ENCODE results near the gene C10orf62.

DNA sequence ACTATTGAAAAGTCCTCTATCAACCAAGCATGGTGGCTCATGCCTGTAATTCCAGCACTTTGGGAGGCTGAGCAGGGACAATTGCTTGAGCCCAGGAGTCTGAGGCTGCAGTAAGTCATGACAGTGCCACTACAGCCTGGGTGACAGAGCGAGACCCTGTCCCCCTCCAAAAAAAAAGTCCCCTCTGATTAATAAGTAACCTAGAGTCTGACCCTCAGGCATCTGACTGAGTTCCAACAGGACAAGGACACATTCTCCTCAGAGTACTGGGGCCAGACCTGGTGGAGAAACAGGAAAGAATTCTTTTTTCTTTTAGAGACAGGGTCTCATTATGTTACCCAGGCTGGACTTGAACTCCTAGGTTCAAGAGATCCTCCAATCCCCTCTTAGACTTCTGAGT is 33.8 kb downstream of the C10orf62 start:
- TF ChIP-seq, protein P1, sequence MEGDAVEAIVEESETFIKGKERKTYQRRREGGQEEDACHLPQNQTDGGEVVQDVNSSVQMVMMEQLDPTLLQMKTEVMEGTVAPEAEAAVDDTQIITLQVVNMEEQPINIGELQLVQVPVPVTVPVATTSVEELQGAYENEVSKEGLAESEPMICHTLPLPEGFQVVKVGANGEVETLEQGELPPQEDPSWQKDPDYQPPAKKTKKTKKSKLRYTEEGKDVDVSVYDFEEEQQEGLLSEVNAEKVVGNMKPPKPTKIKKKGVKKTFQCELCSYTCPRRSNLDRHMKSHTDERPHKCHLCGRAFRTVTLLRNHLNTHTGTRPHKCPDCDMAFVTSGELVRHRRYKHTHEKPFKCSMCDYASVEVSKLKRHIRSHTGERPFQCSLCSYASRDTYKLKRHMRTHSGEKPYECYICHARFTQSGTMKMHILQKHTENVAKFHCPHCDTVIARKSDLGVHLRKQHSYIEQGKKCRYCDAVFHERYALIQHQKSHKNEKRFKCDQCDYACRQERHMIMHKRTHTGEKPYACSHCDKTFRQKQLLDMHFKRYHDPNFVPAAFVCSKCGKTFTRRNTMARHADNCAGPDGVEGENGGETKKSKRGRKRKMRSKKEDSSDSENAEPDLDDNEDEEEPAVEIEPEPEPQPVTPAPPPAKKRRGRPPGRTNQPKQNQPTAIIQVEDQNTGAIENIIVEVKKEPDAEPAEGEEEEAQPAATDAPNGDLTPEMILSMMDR (conservative IDR thresholded peaks at IDR 0.05), result no peak
- TF ChIP-seq ZFX (IDR thresholded peaks at IDR 0.05), result no peak

Measured in C4-2B (cell line).